AG09309 (cell line): Measurements from ENCODE around the gene PLD2.
"Not testable (repeated sequence)": the region's sequence is repeated elsewhere in the genome, so short reads cannot be mapped to it uniquely, and the experiment has no call there.

Experiments
- DNase-seq: peaks from one replicate; pipeline ENCODE4 v3.0.0-alpha.2; 2010; ENCODE audit warnings: low read depth
- H3K4me3 ChIP-seq: 2 replicates; pipeline ENCODE4 v1.5.1; 2011; ENCODE audit warnings: mild to moderate bottlenecking, low read depth, low read length, moderate library complexity; ENCODE audit not compliant: control insufficient read depth
- TF ChIP-seq, protein P1 (sequence below): IDR thresholded peaks from 2 replicates; pipeline ENCODE4 v1.5.1; 2011; ENCODE audit warnings: mild to moderate bottlenecking, low read depth, low read length, inconsistent platforms; ENCODE audit not compliant: insufficient read depth, control insufficient read depth; ENCODE audit errors: missing control alignments

The PLD2 gene

GRCh38 chr17:4856271-4856936, 49.5 kb downstream of the PLD2 start:
- TF ChIP-seq, protein P1, sequence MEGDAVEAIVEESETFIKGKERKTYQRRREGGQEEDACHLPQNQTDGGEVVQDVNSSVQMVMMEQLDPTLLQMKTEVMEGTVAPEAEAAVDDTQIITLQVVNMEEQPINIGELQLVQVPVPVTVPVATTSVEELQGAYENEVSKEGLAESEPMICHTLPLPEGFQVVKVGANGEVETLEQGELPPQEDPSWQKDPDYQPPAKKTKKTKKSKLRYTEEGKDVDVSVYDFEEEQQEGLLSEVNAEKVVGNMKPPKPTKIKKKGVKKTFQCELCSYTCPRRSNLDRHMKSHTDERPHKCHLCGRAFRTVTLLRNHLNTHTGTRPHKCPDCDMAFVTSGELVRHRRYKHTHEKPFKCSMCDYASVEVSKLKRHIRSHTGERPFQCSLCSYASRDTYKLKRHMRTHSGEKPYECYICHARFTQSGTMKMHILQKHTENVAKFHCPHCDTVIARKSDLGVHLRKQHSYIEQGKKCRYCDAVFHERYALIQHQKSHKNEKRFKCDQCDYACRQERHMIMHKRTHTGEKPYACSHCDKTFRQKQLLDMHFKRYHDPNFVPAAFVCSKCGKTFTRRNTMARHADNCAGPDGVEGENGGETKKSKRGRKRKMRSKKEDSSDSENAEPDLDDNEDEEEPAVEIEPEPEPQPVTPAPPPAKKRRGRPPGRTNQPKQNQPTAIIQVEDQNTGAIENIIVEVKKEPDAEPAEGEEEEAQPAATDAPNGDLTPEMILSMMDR: no peak
- no peak for DNase-seq

DNA sequence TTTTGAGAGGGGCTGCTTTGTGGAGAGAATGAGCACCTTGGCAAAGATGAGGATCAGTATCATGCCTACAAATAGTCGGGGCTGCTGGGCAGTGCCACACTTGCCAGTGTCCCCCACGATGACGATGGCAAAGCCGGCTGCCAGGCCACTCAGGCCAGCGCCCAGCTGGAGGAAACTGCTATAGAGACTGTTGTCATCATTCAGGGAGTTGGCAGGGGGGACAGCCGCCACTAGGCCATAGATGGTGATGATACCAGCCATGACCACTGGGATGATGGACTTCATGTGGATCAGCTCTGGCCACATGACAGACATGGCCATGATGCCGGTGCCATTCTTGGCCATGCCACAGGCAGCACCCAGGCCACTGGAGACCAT, 50.0 kb downstream of the PLD2 start:
- no peak overlapping the region for H3K4me3 ChIP-seq
- TF ChIP-seq, protein P1: no peak
- DNase-seq: no peak

More at GRCh38 chr17:4856271-4856936, 49.5 kb downstream of the PLD2 start:
- H3K4me3 ChIP-seq: no peak overlapping the region

- not testable (repeated sequence) for DNase-seq, H3K4me3 ChIP-seq
Measured at GRCh38 chr17:4857347-4857746, 50.4 kb downstream of the PLD2 start.

- no peak for DNase-seq
- TF ChIP-seq, protein P1: no peak
- H3K4me3 ChIP-seq: no peak overlapping the region
Measured at GRCh38 chr17:4858068-4858881, 51.3 kb downstream of the PLD2 start.

- TF ChIP-seq, protein P1: no peak
- H3K4me3 ChIP-seq: no peak overlapping the region
- DNase-seq: no peak
Measured at GRCh38 chr17:4858882-4859260, 51.9 kb downstream of the PLD2 start.

DNA sequence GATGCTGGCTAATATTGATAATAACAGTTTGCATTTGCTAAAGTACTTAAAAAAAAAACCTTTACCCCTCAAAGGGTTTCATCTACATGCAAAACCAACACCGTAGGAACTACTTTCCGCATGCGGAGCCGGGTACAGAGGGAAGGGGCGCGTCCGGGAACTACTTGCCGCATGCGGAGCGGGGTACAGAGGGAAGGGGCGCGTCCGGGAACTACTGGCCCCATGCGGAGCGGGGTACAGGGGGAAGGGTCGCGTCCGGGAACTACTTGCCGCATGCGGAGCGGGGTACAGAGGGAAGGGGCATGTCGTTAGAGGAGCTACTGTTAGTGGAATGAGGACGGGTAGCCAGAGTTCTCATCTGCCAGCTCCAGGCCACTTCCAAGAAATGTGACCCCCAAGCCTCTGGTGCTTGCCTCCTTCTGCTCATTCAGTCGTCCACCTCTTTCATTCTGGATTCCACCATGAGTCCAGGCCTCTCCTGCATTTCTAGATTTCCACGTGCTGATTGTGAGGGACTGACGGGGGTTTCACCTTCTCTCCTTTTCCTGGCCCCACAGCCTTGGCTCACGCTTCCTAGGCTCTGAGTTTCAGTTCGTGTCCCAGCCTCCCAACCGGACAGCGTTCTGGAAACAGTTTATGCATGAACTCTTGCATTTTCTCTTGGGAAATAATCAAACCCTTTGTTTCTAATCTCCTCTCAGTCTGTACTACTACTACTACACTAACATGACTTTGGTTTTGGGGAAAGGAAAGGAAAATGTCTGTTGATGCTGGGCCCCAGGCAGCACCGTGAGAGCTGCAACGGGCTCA, 53.1 kb downstream of the PLD2 start:
- no peak overlapping the region for H3K4me3 ChIP-seq
- TF ChIP-seq, protein P1: no peak
- DNase-seq: no peak

DNA sequence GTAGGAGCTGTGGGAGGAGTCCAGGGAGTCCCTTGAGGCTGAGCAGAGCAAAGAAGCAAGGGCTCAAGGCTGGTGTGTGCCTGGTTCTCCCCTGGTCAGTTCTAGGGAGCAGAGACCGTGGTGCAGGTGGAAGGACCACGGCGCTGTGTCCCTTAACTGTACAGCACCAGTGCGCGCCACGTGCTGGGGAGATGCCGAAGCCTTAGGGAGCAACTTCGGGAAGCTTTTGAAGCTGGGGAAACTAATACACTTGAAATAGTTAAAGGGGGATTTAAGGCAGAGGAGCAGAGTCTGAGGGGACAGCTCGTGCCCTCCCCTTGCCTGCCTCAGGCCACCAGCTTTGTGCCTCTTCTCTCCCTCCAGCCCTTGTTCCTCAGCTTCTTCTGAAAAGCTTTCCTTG, 53.7 kb downstream of the PLD2 start:
- no peak for DNase-seq
- H3K4me3 ChIP-seq: no peak overlapping the region
- TF ChIP-seq, protein P1: no peak
